Osteocyte (in vitro differentiated cells): ENCODE results near the gene SKIC2. TPM values are rescaled to one million over a fixed set of nuclear protein-coding genes. Genes with fewer than 3 reads are reported as not detected.

Experiments used
- DNase-seq: peaks from one replicate; pipeline ENCODE4 v3.0.0; 2021; ENCODE audit warnings: mixed read lengths; ENCODE audit not compliant: unreplicated experiment; ENCODE audit errors: extremely low spot score
- H3K27ac Mint-ChIP-seq: one replicate; pipeline ENCODE4 v1.8.0; 2021; ENCODE audit warnings: mild to moderate bottlenecking, mixed read lengths; ENCODE audit not compliant: unreplicated experiment
- H3K27me3 Mint-ChIP-seq: one replicate; pipeline ENCODE4 v1.8.0; 2021; ENCODE audit warnings: mixed read lengths; ENCODE audit not compliant: unreplicated experiment
- H3K36me3 Mint-ChIP-seq: one replicate; pipeline ENCODE4 v1.8.0; 2021; ENCODE audit warnings: mixed read lengths; ENCODE audit not compliant: unreplicated experiment
- H3K4me1 Mint-ChIP-seq: one replicate; pipeline ENCODE4 v1.8.0; 2021; ENCODE audit warnings: mixed read lengths; ENCODE audit not compliant: unreplicated experiment
- H3K4me3 Mint-ChIP-seq: one replicate; pipeline ENCODE4 v1.8.0; 2021; ENCODE audit warnings: mild to moderate bottlenecking, moderate library complexity, mixed read lengths; ENCODE audit not compliant: unreplicated experiment
- H3K9me3 Mint-ChIP-seq: one replicate; pipeline ENCODE4 v1.8.0; 2021; ENCODE audit warnings: mixed read lengths; ENCODE audit not compliant: unreplicated experiment
- total RNA-seq: library from RNA; stranded (reverse); gene quantifications from 2 replicates; pipeline ENCODE4 v1.2.1, GENCODE V29; 2021
- TF ChIP-seq, protein P1 (sequence below): fragments of 200-600 bp; sonication (generic); IDR thresholded peaks from 2 replicates; pipeline ENCODE4 v1.5.0; 2021; ENCODE audit warnings: antibody characterized with exemption, mild to moderate bottlenecking, moderate library complexity

SKIC2 gene
- total RNA-seq, 1 donor from 2014 or later = 84.3 TPM

DNA sequence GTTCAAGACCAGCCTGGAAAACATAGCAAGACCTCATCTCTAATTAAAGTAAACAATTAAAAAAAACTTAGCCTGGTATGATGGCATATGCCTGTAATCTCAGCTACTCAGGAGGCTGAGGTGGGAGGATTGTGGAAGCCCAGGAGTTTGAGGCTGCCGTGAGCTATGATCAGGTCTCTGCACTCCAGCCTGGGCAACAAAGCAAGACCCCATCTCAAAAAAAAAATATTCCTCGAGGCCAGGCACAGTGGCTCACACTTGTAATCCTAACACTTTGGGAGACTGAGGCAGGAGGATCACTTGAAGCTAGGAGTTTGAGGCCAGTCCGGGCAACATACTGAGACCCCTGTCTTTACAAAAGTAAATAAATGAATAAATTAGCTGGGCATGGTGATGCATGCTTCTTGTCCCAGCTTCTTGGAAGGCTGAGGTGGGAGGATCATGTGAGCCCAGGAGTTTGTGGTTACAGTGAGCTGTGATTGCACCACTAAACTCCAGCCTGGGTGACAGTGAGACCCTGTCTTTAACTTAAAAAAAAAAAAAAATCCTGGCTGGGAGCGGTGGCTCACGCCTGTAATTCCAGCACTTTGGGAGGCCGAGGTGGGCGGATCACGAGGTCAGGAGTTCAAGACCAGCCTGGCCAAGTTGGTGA, 40.8 kb upstream of the SKIC2 start:
- peaks cover 7% of the 10 kb centered on the region for H3K4me1 Mint-ChIP-seq
- no peak overlapping the region for H3K4me3 Mint-ChIP-seq
- H3K36me3 Mint-ChIP-seq = no peaks in the 10 kb centered on the region
- H3K9me3 Mint-ChIP-seq = no peaks in the 10 kb centered on the region
- TF ChIP-seq, protein P1, sequence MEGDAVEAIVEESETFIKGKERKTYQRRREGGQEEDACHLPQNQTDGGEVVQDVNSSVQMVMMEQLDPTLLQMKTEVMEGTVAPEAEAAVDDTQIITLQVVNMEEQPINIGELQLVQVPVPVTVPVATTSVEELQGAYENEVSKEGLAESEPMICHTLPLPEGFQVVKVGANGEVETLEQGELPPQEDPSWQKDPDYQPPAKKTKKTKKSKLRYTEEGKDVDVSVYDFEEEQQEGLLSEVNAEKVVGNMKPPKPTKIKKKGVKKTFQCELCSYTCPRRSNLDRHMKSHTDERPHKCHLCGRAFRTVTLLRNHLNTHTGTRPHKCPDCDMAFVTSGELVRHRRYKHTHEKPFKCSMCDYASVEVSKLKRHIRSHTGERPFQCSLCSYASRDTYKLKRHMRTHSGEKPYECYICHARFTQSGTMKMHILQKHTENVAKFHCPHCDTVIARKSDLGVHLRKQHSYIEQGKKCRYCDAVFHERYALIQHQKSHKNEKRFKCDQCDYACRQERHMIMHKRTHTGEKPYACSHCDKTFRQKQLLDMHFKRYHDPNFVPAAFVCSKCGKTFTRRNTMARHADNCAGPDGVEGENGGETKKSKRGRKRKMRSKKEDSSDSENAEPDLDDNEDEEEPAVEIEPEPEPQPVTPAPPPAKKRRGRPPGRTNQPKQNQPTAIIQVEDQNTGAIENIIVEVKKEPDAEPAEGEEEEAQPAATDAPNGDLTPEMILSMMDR = no peak
- no peaks in the 10 kb centered on the region for H3K27me3 Mint-ChIP-seq
- no peak overlapping the region for H3K27ac Mint-ChIP-seq
- no peak for DNase-seq

DNA sequence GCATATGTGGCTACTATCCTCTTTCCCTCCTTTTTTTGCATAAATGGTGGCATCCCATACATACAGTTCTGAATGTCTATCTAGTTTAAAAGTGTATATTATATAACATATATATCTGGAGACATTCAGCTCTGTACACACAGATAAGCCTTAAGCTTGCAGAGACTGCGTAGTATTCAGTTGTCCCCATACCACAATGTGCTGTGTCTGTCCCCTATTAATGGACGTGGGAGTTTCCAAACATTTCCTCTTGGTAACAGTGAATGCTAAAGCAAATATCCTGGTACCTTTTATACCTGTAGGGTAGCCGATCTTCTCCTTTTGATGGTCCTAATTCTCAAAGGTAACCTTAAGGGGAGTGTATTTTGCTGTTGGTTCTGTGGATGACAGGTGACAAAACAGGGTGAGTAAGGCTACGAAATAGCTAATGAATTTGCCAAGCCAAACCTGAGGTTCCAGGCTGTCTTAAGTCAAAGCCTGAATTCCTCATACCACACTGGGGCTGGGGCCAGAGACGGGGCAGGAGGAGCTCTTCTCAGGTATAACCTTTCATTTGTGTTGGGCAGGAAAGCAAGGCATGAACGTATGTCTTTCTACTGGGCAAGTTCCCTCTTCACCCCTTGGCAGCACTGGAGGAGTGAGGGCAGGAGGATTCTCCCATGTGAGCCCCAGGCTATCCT, 39.2 kb upstream of the SKIC2 start:
- Mint-ChIP-seq H3K27me3 (no peaks in the 10 kb centered on the region), H3K36me3 (no peaks in the 10 kb centered on the region), H3K4me3 (no peak overlapping the region), H3K27ac (no peak overlapping the region), H3K9me3 (no peaks in the 10 kb centered on the region), H3K4me1 (peaks cover 7% of the 10 kb centered on the region)
- no peak for DNase-seq
- TF ChIP-seq, protein P1 = no peak

DNA sequence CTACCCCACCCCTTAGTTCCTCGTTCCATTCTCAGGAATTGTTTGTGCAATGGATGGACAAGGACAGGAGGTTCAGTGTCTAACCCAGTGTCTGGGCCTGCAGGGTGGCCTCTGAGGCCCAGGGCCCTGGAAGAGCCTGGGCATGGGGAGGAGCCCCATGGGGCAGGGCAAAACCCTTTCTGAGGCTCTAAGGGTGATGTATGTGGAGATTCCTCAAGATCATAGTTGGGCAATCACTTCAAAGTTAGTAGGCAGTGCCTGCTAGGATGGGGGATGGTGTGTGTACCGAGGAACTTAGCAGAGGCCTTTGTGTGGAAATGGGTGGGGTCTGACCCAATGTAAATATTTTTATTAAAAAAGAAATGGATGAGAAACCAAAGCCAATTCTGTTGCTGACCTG, 38.2 kb upstream of the SKIC2 start:
- H3K4me3 Mint-ChIP-seq = no peak overlapping the region
- TF ChIP-seq, protein P1 = no peak
- peaks cover 7% of the 10 kb centered on the region for H3K4me1 Mint-ChIP-seq
- H3K36me3 Mint-ChIP-seq = no peaks in the 10 kb centered on the region
- H3K27ac Mint-ChIP-seq = no peak overlapping the region
- no peak for DNase-seq
- H3K9me3 Mint-ChIP-seq = no peaks in the 10 kb centered on the region
- H3K27me3 Mint-ChIP-seq = no peaks in the 10 kb centered on the region

DNA sequence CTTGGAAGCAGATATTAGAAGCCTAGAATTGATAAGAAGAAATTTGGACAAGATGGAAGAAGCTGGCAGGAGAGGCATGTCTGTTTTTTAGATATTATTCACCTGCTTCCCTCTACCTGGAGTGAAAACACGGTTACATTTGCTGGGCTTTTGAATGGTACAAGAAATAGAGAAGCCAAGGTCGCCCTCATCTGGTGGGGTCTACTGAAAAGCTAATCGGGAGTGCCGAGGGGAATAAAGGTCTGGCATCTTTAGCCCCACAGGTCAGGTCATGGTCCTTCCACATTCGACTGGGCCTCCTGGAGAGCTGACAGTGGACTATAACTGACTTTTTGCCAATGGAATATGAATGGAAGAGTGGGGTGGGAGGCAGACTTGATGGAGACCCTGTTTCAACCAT, 36.0 kb upstream of the SKIC2 start:
- no peak overlapping the region for H3K4me3 Mint-ChIP-seq
- H3K27me3 Mint-ChIP-seq = peaks cover 5% of the 10 kb centered on the region
- DNase-seq = no peak
- H3K4me1 Mint-ChIP-seq = peaks cover 7% of the 10 kb centered on the region
- no peak overlapping the region for H3K27ac Mint-ChIP-seq
- TF ChIP-seq, protein P1 = peak; percentile 16
- H3K36me3 Mint-ChIP-seq = no peaks in the 10 kb centered on the region
- no peaks in the 10 kb centered on the region for H3K9me3 Mint-ChIP-seq

DNA sequence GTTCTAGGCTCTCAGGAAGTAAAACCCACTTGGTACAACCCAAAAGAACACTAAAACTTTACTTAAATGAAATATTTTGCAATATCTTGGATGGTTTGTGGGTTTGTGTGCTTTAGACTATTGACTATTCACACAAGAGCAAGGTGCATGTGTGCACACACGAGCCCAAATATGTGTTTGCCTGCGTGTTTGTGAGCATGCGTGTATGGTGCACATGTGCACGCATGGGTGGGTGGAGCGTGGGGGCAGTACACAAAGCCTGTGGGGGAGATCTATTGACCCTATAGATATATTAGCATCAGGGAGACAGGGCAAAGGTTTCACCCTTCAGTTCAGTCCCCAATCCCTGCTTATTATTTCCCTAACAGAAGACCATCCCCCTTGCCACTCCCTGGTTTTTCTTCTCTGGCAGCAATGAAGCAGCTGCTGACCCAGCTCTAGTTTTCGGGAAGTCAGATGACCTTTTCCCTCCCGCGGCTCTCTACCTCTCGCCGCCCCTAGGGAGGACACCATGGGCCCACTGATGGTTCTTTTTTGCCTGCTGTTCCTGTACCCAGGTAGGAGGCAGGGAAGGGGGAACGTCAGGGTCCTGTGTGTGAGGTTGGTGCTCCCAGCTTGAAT, 31.6 kb upstream of the SKIC2 start, which contains the start of gene C2:
TSS of gene C2 (plus strand) at position 476 of the 621 bp plus-strand sequence. CDS start at position 512, 36 bp downstream.
- peaks cover 6% of the 10 kb centered on the region for H3K27me3 Mint-ChIP-seq
- H3K9me3 Mint-ChIP-seq = no peaks in the 10 kb centered on the region
- TF ChIP-seq, protein P1 = no peak
- no peak within 1 kb of the TSS for H3K27ac Mint-ChIP-seq
- DNase-seq = no peak
- no peaks in the 10 kb centered on the region for H3K36me3 Mint-ChIP-seq
- H3K4me3 Mint-ChIP-seq = no peak within 1 kb of the TSS
- no peaks in the 10 kb centered on the region for H3K4me1 Mint-ChIP-seq
